HK-2 (cell line): Measurements from ENCODE around the gene APC2.

Experiments
- DNase-seq: peaks from one replicate; pipeline ENCODE4 v3.0.0-alpha.2; 2018; ENCODE audit not compliant: unreplicated experiment

The APC2 gene

DNA sequence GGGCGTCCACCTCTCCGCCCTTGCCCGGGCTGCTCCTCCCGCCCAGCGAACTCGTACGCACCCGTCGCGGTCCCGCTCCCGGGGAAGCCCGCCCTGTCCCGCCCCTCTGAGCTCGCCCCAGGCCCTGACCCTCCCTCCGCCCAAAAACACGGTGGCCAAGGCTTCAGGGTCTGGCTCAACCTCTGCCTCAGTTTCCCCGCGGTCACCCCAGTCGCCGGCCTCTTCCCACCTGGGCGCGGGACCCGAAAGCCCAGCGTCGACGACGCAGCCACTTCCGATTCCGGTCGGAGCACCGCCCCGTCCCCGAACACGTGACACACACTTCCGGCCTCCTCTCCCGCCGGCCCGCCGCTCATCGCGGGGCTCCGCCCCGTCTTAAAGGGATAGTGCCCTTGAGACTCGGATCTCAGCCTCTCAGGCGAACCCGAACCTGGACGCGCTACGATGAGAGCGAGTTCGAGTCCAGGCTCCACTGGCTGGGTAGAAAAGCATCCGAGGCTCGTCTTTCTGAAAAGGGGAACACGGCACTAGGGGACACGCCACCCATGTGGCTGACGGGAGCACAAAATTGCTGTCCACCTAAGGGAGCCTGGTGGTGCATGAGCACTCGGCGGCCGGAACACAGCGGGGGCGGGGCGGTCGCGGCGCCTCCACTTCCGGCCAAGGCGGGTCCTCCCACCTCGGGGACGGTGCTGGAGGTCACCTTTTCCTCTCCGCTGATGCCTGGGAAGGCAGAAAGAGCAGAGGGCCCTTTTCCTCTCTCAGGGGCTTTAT lies 29.2 kb downstream of the APC2 start, which contains the start of gene C19orf25:
Gene C19orf25, minus strand, starts transcription at position 282 of the 774 bp plus-strand sequence. CDS start 312 bp downstream, outside the sequence.
- peak; percentile 93 for DNase-seq

DNA sequence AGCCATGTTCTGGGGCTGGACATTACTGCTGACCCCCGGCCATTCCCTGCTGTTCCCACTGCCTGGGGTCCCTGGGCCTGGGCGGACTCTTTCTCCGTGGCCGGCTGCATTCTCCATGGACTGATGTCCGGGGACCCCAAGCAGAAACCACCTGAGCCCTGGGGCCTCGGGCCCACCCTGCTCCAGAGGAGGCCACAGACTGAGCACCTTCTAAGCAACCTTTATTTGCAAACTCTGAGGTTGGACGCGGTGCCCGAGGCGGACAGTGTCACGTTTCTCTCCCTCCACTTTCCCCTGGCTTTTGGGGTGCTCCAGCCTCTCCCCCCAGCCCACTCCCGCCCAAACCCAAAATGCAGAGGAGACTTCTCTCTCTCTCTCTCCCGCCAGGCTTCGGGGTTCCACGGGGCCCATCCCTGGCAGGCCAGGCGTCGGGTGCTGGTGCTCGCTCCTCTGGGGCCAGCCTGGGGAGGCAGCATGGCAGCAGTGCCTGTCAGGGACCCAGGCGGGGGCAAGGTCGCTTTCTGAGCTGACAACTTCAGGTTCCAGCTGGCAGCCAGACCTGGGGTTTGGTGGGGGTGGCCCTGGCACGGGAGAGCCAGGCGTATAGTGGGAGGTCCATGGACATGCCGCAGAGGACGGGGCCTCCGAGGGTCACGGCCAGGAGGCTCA lies 31.4 kb downstream of the APC2 start:
- DNase-seq, result no peak

DNA sequence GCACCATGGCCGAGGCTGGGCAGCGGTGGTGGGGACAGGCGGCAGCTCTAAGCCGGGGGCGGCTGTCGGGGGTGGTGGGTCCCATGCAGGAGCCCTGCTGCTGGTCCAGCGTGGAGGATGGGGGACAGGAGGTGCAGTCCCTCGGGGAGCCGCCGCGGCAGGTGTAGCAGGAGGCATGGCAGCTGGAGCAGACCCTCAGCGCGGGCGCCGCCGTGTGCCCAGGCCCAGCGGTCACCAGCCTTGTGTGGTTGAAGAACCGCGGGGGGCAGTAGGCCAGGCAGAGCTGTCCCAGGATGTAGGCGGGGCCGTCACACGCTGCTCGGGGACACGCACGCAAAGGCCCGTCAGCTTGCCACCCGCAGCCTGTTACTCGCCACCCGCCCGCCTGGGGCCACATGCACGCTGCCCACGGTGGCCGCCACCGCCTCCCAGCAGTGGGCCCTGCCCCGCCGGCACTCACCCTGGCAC lies 32.0 kb downstream of the APC2 start:
- no peak for DNase-seq

DNA sequence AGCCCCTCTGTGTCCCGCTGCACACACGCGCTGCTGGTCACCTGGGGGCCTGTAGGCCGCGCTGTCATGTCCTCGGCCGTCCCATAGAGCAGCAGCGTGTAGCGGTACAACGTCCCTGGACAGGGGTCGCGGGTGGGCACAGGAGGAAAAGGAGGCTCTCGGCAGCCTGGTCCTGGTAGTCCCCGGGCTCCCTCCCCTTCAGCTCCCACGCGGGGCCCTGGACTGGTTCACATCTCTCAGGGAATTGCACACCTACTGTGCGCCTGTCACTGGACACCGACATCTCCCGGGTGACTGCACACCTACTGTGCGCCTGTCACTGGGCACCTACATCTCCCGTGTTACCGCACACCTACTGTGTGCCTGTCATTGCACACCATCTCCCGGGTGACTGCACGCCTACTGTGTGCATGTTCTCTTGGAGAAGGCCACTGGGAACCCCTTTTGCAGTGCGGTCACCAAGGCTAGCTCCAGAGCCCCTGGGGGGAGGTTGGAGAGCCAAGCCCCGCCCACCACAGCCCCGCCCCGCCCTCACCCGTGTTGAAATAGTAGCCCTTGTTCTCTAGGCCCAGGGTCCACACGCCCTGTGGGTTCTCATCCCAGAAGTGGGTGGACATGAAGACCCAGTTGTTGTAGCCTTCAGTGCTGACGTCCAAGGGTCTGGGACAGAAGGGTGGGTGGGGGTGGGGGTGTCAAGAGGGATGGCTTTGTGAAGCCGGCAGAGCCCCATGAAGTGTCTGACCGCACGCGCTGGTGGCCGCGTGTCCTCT lies 32.6 kb downstream of the APC2 start:
- no peak for DNase-seq

DNA sequence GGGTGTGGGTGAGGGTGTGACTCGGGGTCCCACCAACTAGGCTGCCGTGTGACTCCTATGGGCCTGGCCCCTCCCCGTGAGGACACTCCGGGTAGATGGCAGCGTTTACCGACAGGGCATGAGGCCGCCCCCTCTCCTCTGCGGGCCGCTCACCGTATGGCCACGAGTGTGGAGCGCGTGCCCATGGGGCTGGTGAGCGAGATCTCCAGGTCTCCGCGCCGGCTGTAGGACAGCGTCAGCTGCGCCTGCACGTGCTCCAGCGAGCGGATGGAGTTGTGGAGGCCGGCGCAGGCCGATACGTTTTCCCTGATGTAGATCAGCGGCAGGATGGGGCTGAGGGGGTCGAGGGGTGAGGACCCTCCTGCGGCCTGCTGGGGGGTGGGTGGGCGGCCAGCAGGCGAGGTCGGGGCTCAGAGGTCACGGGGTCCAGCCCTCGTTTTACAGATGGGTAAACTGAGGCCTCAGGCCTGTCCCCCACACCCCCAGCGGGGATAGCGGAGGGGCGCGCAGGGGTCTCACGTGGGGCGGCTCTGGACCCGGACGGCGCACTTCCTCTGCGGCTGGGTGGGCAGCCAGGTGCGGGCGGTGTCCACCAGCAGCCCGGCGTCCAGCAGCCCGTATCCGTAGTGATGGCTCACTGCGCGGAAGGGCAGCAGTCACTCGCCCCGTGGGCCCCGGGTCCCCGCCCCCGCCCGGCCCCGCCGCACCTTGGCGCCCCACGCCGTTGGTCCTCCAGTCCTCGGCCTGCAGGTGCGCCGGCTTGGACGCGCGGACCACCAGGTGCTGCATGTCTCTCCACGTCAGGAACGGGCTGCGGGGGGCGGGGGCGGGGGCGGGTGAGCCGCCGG lies 33.4 kb downstream of the APC2 start:
- DNase-seq, result no peak

DNA sequence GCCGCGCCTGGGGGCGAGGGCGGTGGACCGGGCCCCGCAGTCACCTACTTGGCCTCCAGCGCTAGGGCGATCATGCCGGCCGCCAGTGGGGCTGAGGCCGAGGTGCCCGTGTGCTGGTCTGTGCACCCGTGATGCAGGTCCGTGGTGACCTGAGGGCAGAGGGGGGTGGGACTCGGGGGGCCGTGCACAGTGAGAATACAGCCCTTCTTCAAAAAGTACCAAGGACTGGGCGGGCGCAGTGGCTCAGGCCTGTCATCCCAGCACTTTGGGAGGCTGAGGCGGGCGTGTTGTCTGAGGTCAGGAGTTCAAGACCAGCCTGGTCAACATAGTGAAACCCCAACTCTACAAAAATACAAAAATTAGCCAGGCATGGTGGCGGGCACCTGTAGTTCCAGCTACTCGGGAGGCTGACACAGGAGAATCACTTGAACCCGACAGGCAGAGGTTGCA lies 34.1 kb downstream of the APC2 start:
- no peak for DNase-seq

DNA sequence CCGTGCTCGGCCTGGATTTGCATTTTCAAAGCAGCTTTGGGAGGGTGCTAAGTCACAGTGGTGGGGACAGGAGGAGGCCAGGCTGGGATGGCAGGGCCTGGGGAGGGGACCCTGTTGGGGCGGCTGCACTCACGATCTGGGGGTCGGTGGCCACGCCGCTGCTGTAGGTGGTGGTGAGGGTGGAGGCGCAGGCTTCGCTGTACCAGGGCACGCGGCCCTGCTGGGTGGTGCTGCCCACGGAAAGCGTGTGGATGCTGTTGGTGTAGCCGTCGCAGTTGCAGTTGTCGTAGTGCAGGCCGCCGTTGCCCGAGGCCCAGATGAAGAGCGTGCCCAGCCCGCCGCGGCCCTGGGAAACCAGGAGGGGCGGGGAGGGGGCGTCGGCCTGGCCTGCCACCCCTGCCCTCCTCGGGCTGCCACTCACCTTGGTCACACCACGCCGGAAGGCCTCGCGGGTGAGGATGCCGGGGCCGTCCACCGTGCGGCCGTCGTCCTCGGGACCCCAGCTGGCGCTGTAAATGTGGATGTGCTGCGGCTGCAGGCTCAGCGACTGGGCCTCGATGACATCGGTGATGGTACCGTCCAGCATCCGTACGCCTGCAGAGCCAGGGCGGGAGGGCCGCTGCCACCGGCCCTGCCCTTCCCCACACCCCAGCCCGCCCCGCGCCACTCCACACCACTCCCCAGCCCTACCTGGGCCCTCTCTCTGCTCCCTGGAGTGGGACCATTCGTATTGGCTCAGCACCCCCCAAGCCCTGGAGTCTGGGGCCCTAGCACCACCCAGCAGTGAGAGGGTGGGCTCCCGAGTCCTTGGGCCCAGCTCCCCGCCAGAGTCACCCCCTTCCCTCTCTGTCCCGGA lies 37.0 kb downstream of the APC2 start:
- DNase-seq, result no peak

DNA sequence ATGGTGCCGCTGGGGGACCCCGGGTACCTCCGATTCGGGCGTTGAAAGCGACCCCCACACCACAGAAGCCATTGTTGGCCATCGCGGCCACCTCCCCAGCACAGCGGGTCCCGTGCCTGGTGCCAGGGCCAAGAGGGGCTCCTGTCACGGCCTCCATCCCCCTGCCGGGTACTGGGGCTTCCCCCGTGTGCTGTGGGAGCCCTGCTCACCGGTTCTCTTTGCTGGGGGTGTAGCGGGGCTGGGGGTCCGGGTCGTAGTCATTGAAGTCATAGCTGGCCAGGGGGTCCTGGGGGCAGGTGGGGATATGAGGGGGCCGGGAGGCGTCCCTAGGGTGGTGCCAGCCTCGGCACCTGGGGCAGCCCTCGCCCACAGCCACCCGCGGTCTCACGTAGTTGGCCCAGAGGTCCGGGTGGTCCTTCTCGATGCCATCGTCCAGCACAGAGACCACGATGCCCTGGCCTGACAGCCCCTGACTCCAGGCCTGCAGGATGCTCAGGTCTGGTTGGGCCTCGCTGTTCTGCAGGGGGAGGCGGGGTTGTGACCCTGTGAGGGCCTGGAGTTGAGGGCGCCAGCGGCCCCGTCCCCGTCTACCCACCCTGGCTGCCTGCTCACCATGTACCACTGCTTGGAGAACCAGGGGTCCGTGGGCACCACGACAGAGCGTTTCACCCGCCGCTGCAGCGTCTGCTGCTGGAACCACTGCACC lies 37.8 kb downstream of the APC2 start:
- DNase-seq, result no peak

DNA sequence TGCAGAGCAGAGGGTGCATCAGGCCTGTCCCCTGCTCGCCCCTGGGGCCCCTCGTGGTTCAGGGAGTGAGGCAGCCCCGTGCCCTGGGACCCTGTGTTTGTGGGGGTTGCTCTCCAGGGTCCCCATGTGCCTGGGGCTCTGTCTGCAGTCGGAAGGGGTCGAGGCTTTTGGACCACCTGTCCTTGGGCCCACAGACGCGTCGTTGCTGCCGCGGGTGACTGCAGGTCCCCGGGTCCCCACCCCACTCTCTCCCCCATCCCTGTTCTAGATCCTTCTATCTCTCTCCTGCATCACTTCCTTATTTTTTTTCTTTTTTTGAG lies 38.3 kb downstream of the APC2 start:
- no peak for DNase-seq

DNA sequence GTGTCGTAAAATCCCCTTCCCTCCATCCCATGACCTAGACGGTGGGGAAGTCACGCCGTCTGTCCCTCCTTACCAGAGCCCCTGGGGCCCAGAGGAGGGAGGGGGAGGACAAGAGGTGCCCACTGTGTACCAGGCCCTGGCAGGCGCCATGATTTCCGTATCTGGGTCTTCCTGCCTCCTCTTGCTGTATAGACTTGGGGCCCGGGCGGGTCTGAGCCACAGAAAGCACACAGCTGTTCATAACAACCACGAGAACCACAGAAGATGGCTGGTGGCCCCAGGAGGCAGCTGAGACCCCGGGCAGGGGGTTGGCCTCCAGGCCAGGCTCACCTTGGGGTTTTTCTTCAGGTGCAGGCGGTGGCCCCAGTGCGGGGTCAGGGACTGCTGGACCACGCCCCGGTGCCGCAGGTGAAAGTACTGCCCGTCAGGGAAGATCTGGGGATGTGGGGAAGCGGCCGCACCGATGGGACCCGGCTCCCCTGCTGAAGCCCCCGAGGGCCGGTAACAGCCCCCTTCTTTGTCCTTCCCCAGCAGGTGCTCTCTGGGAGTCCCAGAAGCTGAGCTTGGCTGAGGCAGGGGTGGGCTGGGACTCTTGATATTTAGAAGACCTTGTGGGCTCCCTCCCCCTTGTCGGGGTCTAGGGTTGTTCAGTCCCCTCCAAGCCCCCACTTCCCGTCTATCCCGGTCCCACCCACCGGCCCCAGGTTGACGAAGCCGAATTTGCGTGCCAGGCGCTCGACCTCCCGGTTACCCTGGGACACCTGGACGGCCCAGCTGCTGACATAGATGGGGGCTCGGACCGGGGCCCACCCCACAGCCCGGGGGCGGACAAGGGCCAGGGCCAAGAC lies 39.8 kb downstream of the APC2 start:
- DNase-seq, result no peak

DNA sequence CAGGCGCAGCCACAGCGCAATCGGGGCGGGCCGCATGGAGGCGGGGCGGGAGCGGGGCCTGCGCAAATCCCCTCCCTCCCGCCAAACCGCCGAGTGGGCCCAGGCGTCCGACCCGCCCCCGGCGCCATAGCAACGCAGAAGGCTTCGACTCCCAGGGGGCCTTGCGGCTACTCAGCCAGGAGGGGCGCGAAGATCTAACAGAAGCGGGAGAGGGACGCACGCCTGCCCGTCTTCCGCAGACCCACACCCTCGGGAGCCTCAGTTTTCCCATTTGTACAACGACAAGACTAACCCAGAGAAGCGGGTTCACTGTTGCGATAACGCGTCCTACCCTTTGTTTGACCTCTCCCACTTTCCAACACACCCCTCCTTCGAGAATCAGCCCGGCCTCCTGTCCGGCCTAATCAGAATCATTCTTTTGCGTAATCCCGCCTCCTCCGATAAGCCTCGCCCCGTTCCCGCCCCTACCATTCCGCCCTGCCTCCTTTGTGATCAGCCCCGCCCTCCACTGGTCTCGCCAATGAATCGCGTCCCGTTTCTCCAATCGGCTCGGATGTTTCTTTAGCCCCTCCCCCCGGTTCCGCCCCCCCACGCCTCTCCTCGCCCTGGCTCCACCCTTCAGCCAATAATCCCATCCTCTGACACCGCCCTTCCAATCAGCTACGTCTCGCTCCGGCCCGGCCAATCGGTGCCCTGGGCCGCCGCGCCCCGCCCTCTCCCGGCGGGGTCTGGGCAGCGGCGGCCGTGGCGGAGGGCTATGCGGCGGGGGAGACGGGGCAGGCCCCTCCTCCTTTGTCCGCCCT lies 40.6 kb downstream of the APC2 start, which contains the start of gene PCSK4:
Gene PCSK4, minus strand, starts transcription at position 40 of the 803 bp plus-strand sequence. Its CDS starts 4 bp downstream, at position 36.
- peak; percentile 100 for DNase-seq

DNA sequence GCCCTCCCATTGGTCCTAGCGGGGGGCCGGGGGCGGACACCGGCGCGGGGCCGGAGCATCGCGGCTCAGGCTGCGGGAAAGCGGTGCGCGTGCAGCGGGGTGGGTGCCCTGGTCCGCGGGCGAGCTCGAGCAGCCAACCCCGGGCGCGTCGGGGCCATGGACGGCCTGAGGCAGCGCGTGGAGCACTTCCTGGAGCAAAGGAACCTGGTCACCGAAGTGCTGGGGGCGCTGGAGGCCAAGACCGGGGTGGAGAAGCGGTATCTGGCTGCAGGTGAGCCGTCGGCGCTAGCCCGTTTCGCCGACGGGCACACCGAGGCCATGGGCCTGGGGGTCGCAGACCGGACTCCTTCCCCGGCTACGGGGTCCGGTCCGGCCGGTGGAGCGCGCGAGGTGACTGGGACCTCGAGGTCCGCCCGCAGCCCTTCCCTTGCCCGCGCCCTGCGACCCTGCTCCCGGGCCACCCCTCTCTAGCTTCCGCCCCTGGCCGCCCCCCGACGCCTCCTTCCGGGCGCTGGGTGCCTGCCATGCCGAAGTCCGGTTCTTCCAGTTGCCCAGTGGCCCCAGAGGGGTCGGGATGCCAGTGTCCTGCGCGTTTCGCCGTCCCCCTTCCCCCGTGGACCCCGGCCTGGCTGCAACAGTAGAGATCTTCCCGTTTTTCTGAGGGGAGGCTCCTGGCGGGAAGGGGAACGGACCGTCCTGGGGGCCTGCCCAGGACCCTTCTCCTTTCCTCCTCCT lies 41.4 kb downstream of the APC2 start, which contains the start of gene REEP6:
Gene REEP6, plus strand, starts transcription at position 68 of the 735 bp plus-strand sequence. Its CDS starts 89 bp downstream, at position 157.
- no peak for DNase-seq

DNA sequence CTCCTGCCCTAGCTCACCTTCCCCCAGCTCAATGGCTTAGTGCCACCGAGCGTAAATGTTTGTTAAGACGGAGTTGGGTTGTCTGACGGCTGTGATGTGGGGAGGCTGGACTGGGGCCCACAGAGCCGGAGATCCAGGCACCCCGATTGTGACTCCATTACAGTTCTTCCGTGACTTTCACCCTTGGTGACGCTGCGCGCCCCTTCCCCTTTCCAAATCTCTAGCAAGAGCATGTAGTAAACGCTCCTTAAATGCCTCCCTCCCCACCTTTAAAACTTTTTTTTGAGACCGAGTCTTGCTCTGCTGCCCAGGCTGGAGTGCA lies 41.9 kb downstream of the APC2 start:
- DNase-seq, result no peak

DNA sequence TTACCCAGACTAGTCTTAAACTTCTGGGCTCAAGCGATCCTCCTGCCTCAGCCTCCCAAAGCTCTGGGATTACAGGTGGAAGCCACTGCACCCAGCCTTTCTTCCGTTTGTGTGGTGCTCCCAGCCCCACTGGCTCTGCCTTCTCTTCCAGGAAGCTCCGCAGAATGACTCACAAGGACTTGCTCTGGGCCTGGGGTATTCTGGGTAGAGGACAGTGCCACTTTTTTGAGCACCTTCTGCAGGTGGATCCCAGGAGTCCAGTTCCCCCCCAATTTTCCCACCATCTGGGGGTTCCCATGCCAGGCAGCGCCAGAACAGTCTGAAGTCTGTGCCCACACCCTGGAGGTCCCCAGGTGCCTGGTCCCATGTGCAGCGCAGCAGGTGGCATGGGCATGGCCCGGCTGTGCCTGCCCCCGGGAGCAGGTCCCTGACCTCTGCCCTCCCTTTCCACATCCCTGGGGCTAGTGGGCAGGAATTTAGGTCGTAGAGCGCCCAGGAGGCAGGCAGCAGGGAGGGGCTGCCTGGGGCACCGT lies 42.6 kb downstream of the APC2 start:
- DNase-seq, result no peak

DNA sequence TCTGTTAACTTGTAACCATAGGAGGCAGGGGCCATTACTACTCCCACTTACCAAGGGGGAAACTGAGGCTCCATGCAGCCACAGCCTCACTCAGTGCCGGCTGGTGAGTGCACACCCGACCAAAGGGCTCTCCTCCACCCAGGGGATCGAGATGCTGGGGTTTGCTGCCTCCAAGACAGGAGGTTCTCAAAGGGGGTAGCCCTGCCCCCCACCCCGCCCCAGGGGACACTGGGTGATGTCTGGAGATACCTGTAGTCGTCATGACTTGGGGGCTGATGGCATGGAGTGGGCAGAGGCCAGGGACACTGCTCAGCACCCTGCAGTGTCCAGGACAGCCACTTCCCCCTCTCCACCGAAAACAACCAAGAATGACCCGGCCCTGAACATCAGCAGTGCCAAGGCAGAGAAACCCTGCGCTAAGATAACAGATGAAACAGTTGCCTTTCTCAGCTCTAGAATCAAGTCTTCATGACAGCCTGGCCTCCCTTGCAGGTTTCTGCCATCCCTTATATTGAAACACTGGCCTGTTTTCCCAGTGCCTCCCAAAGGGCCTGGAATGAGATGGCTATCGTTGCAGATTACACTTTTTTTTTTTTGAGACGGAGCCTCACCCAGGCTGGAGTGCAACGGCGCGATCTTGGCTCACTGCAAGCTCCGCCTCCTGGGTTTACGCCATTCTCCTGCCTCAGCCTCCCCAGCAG lies 44.3 kb downstream of the APC2 start:
- DNase-seq, result no peak

DNA sequence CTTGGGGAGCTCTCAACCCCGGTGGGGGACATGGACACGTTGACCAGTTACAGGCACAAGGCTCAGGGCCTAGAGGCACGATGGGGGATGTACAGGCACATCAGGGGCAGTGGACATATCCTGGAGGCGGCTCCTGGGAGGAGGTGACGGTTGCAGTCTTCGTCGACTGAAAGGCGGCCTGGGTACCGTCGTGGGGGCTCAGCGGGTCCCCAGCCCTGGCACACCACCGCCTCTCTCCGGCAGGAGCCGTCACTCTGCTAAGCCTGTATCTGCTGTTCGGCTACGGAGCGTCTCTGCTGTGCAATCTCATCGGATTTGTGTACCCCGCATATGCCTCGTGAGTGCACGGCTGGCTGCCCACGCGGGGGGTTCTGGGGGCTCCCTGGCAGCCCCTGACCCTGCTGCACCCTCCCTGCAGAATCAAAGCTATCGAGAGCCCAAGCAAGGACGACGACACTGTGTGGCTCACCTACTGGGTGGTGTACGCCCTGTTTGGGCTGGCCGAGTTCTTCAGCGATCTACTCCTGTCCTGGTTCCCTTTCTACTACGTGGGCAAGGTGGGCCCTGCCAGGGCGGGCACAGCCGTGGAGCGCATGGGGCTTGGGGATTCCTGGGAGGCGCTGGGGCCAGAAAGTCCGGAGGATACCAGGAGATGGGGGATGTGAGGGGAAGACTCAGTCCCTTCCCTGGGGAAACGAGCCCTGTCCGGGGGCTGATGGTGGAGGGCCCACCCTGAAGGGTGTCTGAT lies 45.3 kb downstream of the APC2 start:
- DNase-seq, result no peak
